HCT116 (cell line): ENCODE results near the gene MAP2K6. TPM values are rescaled to one million over a fixed set of nuclear protein-coding genes. Genes with fewer than 3 reads are reported as not detected.

Experiments
- ATAC-seq: fragments of 200-7000 bp; cut with Tn5 transposase; 2 replicates; pipeline ENCODE4 v1.9.1; 2020; ENCODE audit warnings: mild to moderate bottlenecking, moderate library complexity
- BruUV-seq: library from RNA; stranded (reverse); fragments of 400-500 nt; replicated peaks from 2 replicates; lab custom pipeline; 2021; lab: Mats Ljungman, UMichigan
- CTCF ChIA-PET: fragments of 300-600 bp; sonication (Branson Sonifier 250); formaldehyde crosslinking; loops from one replicate; lab custom pipeline; 2021; ENCODE audit warnings: antibody characterized with exemption; lab: Charles Lee
- POLR2A ChIA-PET: fragments of 300-600, 350-600 bp; sonication (Branson Sonifier 250); formaldehyde crosslinking; loops from one replicate; lab custom pipeline; 2021; ENCODE audit warnings: antibody characterized with exemption; lab: Charles Lee
- RAD21 ChIA-PET, 2 experiments: fragments of 300-600 bp; sonication (Branson Sonifier 250); formaldehyde crosslinking; loops; one replicate each; lab custom pipeline; 2023; ENCODE audit warnings: low total read pairs in 2 of 2; ENCODE audit not compliant: uncharacterized antibody in 2 of 2, unreplicated experiment in 2 of 2, low non-redundant PET in 1 of 2; lab: Charles Lee
- DNase-seq: peaks from one replicate; pipeline ENCODE4 v3.0.0-alpha.2; 2010; ENCODE audit warnings: low read depth, low spot score
- H2AFZ ChIP-seq: fragments of 200-600 bp; shearing (Covaris generic), sonication (generic); 2 replicates; pipeline ENCODE4 v1.6.1; 2017; ENCODE audit warnings: low read depth, mixed run types, mixed read lengths, antibody characterized with exemption, low read length; ENCODE audit not compliant: poor library complexity, severe bottlenecking
- H3K27ac ChIP-seq: 2 replicates; pipeline ENCODE4 v1.5.1; 2012; ENCODE audit warnings: low read depth, low read length
- H3K27me3 ChIP-seq: fragments of 200-600 bp; sonication (generic); 2 replicates; pipeline ENCODE4 v1.6.1; 2016; ENCODE audit warnings: mixed run types, low read length, mixed read lengths; ENCODE audit not compliant: insufficient read depth
- H3K36me3 ChIP-seq, 2 experiments: fragments of 200-500 bp in 1 of 2; fragments of 200-600 bp in 1 of 2; sonication (Bioruptor generic) in 1 of 2; sonication (generic) in 1 of 2; 2 replicates each; pipeline versions ENCODE4 v1.5.1 to v1.6.1; 2014 to 2016; ENCODE audit warnings: low read length in 2 of 2, inconsistent platforms in 1 of 2, mixed read lengths in 1 of 2, mixed run types in 1 of 2; ENCODE audit not compliant: insufficient read depth in 2 of 2, control insufficient read depth in 1 of 2
- H3K4me1 ChIP-seq, 2 experiments: fragments of 200-600 bp in 1 of 2; sonication (generic) in 1 of 2; 2 replicates each; pipeline versions ENCODE4 v1.5.1 to v1.6.1; 2012 to 2017; ENCODE audit warnings: low read length in 2 of 2, inconsistent platforms in 1 of 2, mild to moderate bottlenecking in 1 of 2, mixed read lengths in 1 of 2, mixed run types in 1 of 2, moderate library complexity in 1 of 2; ENCODE audit not compliant: insufficient read depth in 2 of 2, control insufficient read depth in 1 of 2
- H3K4me2 ChIP-seq: fragments of 200-600 bp; sonication (generic); 2 replicates; pipeline ENCODE4 v1.6.1; 2017; ENCODE audit warnings: mixed run types, low read length, mixed read lengths
- H3K4me3 ChIP-seq, 2 experiments: fragments of 200-600 bp in 1 of 2; sonication (generic) in 1 of 2; replicated peaks in 1 of 2; 2 replicates each; pipeline ENCODE4 v1.5.1; 2011 to 2016; ENCODE audit warnings: low read length in 2 of 2, control low read depth in 1 of 2, low read depth in 1 of 2, mild to moderate bottlenecking in 1 of 2, mixed read lengths in 1 of 2, mixed run types in 1 of 2
- H3K79me2 ChIP-seq: fragments of 200-600 bp; sonication (generic); 2 replicates; pipeline ENCODE4 v1.6.1; 2017; ENCODE audit warnings: mild to moderate bottlenecking, mixed run types, low read length, moderate library complexity, mixed read lengths; ENCODE audit not compliant: insufficient read depth
- H3K9ac ChIP-seq: fragments of 200-600 bp; sonication (generic); 2 replicates; pipeline ENCODE4 v1.6.1; 2016; ENCODE audit warnings: low read length, mixed read lengths
- H3K9me2 ChIP-seq: fragments of 200-600 bp; sonication (generic), shearing (Covaris generic); 2 replicates; pipeline ENCODE4 v1.6.1; 2017; ENCODE audit warnings: mixed run types, mild to moderate bottlenecking, moderate library complexity; ENCODE audit not compliant: insufficient read depth
- H3K9me3 ChIP-seq, 2 experiments: fragments of 200-500 bp in 1 of 2; fragments of 200-600 bp in 1 of 2; sonication (Bioruptor generic) in 1 of 2; sonication (generic) in 1 of 2; 2 replicates each; pipeline ENCODE4 v1.6.1; 2014 to 2017; ENCODE audit warnings: low read length in 2 of 2, mixed read lengths in 2 of 2, inconsistent platforms in 1 of 2, low read depth in 1 of 2, mild to moderate bottlenecking in 1 of 2, mixed run types in 1 of 2, moderate library complexity in 1 of 2; ENCODE audit not compliant: control insufficient read depth in 1 of 2, insufficient read depth in 1 of 2
- H4K20me1 ChIP-seq: fragments of 200-600 bp; sonication (generic), shearing (Covaris generic); 2 replicates; pipeline ENCODE4 v1.6.1; 2017; ENCODE audit warnings: mixed run types, mild to moderate bottlenecking, moderate library complexity; ENCODE audit not compliant: insufficient read depth
- ELF1 ChIP-seq: IDR thresholded peaks from 2 replicates; pipeline ENCODE4 v1.6.1; 2012; ENCODE audit warnings: low read depth, borderline replicate concordance
- EZH2 ChIP-seq: fragments of 200-600 bp; sonication (generic); IDR thresholded peaks from 2 replicates; pipeline ENCODE4 v1.6.1; 2017; ENCODE audit warnings: antibody characterized with exemption, mixed run types
- FOSL1 ChIP-seq: IDR thresholded peaks from 2 replicates; pipeline ENCODE4 v1.6.1; 2012; ENCODE audit warnings: low read depth
- MAX ChIP-seq: IDR thresholded peaks from 2 replicates; pipeline ENCODE4 v1.6.1; 2012
- POLR2A ChIP-seq: IDR thresholded peaks from 2 replicates; pipeline ENCODE4 v1.7.0; 2011; ENCODE audit warnings: borderline replicate concordance; ENCODE audit not compliant: insufficient read depth, insufficient read length; ENCODE audit errors: extremely low read depth
- POLR2AphosphoS5 ChIP-seq: IDR thresholded peaks from 2 replicates; pipeline ENCODE4 v1.6.1; 2011; ENCODE audit warnings: mild to moderate bottlenecking, low read depth, low read length, moderate library complexity
- RAD21 ChIP-seq: IDR thresholded peaks from 2 replicates; pipeline ENCODE4 v1.6.1; 2012; ENCODE audit warnings: low read depth, mild to moderate bottlenecking
- REST ChIP-seq: IDR thresholded peaks from 2 replicates; pipeline ENCODE4 v1.6.1; 2012; ENCODE audit warnings: low read depth
- YY1 ChIP-seq: IDR thresholded peaks from 2 replicates; pipeline ENCODE4 v1.6.1; 2011; ENCODE audit warnings: low read length, low read depth, moderate library complexity, mild to moderate bottlenecking; ENCODE audit not compliant: insufficient replicate concordance; ENCODE audit errors: extremely low read depth
- ZFX ChIP-seq: fragments of 450-650 bp; IDR thresholded peaks from 2 replicates; pipeline ENCODE4 v1.6.1; 2017
- intact Hi-C: fragments of 100-400 bp; cut with micrococcal nuclease; formaldehyde crosslinking; loops from 2 replicates; pipeline ENCODE4 v1.10.0; 2022
- total RNA-seq: library from RNA; stranded (reverse); gene quantifications from one replicate; pipeline ENCODE4 v1.2.1, GENCODE V29; 2021; ENCODE audit not compliant: unreplicated experiment
- TF ChIP-seq, protein P1 (sequence below): IDR thresholded peaks from 2 replicates; pipeline ENCODE4 v1.6.1; 2011; ENCODE audit warnings: mild to moderate bottlenecking, low read length, moderate library complexity; ENCODE audit not compliant: insufficient replicate concordance; ENCODE audit errors: extremely low read depth
- TF ChIP-seq, protein P2 (sequence below), 3 experiments: fragments of 200-600 bp in 1 of 3; sonication (generic) in 1 of 3; IDR thresholded peaks in 2 of 3; conservative IDR thresholded peaks in 1 of 3; 2 replicates each; pipeline ENCODE4 v1.5.1; 2012 to 2017; ENCODE audit warnings: low read depth in 2 of 3, low read length in 2 of 3, antibody characterized with exemption in 1 of 3, borderline replicate concordance in 1 of 3, control low read depth in 1 of 3, mild to moderate bottlenecking in 1 of 3, mixed read lengths in 1 of 3, mixed run types in 1 of 3, moderate library complexity in 1 of 3; ENCODE audit not compliant: insufficient read depth in 1 of 3

Gene MAP2K6
- total RNA-seq, 1 experiment from 2014 or later, result 0.22 TPM

DNA sequence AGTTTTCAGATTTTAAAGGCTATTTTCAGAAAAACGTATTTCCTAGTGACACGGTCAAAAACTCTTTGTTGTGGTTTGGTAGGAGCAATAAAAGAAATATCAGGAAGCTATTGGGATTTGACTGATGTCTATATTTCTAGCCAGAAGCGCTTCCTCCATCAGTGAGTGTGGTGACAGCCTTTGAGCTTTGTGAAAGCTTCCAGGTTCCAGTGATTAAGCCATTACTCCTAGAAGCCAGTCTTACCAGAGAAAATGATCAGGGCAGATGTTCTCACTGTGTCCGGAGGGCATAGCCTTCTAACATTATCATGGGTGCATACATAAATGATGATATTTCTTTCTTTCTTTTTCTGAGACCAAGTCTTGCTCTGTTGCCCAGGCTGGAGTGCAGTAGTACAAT lies 39.6 kb downstream of the MAP2K6 start:
- no peaks in the 10 kb centered on the region for H3K4me1 ChIP-seq
- no peaks in the 10 kb centered on the region for H3K79me2 ChIP-seq
- H3K36me3 ChIP-seq, result no peaks in the 10 kb centered on the region
- ATAC-seq (no peak), DNase-seq (no peak)
- no peak overlapping the region for H2AFZ ChIP-seq
- RAD21 ChIA-PET, result no interaction called here
- H3K4me2 ChIP-seq, result no peak overlapping the region
- no peaks in the 10 kb centered on the region for H3K27me3 ChIP-seq
- intact Hi-C loops, result no loop called here
- no peak overlapping the region for H3K9ac ChIP-seq
- CTCF ChIA-PET, result no interaction called here
- TF ChIP-seq FOSL1 (no peak), POLR2AphosphoS5 (no peak), EZH2 (no peak), YY1 (no peak), RAD21 (no peak), ZFX (no peak), MAX (no peak), ELF1 (no peak), POLR2A (no peak), REST (no peak)
- TF ChIP-seq, protein P1, sequence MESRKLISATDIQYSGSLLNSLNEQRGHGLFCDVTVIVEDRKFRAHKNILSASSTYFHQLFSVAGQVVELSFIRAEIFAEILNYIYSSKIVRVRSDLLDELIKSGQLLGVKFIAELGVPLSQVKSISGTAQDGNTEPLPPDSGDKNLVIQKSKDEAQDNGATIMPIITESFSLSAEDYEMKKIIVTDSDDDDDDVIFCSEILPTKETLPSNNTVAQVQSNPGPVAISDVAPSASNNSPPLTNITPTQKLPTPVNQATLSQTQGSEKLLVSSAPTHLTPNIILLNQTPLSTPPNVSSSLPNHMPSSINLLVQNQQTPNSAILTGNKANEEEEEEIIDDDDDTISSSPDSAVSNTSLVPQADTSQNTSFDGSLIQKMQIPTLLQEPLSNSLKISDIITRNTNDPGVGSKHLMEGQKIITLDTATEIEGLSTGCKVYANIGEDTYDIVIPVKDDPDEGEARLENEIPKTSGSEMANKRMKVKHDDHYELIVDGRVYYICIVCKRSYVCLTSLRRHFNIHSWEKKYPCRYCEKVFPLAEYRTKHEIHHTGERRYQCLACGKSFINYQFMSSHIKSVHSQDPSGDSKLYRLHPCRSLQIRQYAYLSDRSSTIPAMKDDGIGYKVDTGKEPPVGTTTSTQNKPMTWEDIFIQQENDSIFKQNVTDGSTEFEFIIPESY, result no peak
- TF ChIP-seq, protein P2, sequence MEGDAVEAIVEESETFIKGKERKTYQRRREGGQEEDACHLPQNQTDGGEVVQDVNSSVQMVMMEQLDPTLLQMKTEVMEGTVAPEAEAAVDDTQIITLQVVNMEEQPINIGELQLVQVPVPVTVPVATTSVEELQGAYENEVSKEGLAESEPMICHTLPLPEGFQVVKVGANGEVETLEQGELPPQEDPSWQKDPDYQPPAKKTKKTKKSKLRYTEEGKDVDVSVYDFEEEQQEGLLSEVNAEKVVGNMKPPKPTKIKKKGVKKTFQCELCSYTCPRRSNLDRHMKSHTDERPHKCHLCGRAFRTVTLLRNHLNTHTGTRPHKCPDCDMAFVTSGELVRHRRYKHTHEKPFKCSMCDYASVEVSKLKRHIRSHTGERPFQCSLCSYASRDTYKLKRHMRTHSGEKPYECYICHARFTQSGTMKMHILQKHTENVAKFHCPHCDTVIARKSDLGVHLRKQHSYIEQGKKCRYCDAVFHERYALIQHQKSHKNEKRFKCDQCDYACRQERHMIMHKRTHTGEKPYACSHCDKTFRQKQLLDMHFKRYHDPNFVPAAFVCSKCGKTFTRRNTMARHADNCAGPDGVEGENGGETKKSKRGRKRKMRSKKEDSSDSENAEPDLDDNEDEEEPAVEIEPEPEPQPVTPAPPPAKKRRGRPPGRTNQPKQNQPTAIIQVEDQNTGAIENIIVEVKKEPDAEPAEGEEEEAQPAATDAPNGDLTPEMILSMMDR (IDR thresholded peaks at IDR 0.05 in 2 of 3, conservative IDR thresholded peaks at IDR 0.05 in 1 of 3; ENCODE audit: borderline replicate concordance in 1 of 3, insufficient read depth in 1 of 3, low read depth in 2 of 3, low read length in 2 of 3), result no peak
- no peaks in the 10 kb centered on the region for H3K9me3 ChIP-seq
- H3K4me3 ChIP-seq, result no peak overlapping the region
- POLR2A ChIA-PET, result no interaction called here
- no TSS peak for BruUV-seq
- H3K9me2 ChIP-seq, result no peaks in the 10 kb centered on the region
- no peaks in the 10 kb centered on the region for H4K20me1 ChIP-seq
- H3K27ac ChIP-seq, result no peak overlapping the region
